ENCODE results near the gene CYFIP1.

Gene CYFIP1

GRCh38 chr15:22913646-22914380 is 66.4 kb downstream of the CYFIP1 start:
- in situ Hi-C loops (cut with HindIII; ENCODE audit: low sequenced_read_pairs) = no loop called here
- no peak overlapping the region for H3K4me3 ChIP-seq (ENCODE audit: low read depth, low read length)
- TF ChIP-seq CTCF (IDR thresholded peaks at IDR 0.05; ENCODE audit: low read depth, low read length) = no peak
- no peak for DNase-seq (ENCODE audit: low read depth, low spot score)

GRCh38 chr15:22912256-22912655 is 67.9 kb downstream of the CYFIP1 start:
- in situ Hi-C loops (cut with HindIII; ENCODE audit: low sequenced_read_pairs) = no loop called here
- TF ChIP-seq CTCF (IDR thresholded peaks at IDR 0.05; ENCODE audit: low read depth, low read length) = no peak
- H3K4me3 ChIP-seq (ENCODE audit: low read depth, low read length) = no peak overlapping the region
- no peak for DNase-seq (ENCODE audit: low read depth, low spot score)

GRCh38 chr15:22911306-22911705 is 68.9 kb downstream of the CYFIP1 start:
- no peak for DNase-seq (ENCODE audit: low read depth, low spot score)
- TF ChIP-seq CTCF (IDR thresholded peaks at IDR 0.05; ENCODE audit: low read depth, low read length) = no peak
- no peak overlapping the region for H3K4me3 ChIP-seq (ENCODE audit: low read depth, low read length)
- in situ Hi-C loops (cut with HindIII; ENCODE audit: low sequenced_read_pairs) = no loop called here

- DNase-seq (ENCODE audit: low read depth, low spot score) = no peak
- in situ Hi-C loops (cut with HindIII; ENCODE audit: low sequenced_read_pairs) = no loop called here
- no peak overlapping the region for H3K4me3 ChIP-seq (ENCODE audit: low read depth, low read length)
- no peak for TF ChIP-seq CTCF (IDR thresholded peaks at IDR 0.05; ENCODE audit: low read depth, low read length)
Observed at GRCh38 chr15:22908830-22909229, 71.3 kb downstream of the CYFIP1 start.

GRCh38 chr15:22907161-22907950 is 72.8 kb downstream of the CYFIP1 start:
- no peak for TF ChIP-seq CTCF (IDR thresholded peaks at IDR 0.05; ENCODE audit: low read depth, low read length)

GRCh38 chr15:22904736-22905135 is 75.4 kb downstream of the CYFIP1 start:
- DNase-seq (ENCODE audit: low read depth, low spot score) = peak; percentile 31
- no peak overlapping the region for H3K4me3 ChIP-seq (ENCODE audit: low read depth, low read length)
- no peak for TF ChIP-seq CTCF (IDR thresholded peaks at IDR 0.05; ENCODE audit: low read depth, low read length)
- in situ Hi-C loops (cut with HindIII; ENCODE audit: low sequenced_read_pairs) = no loop called here

More at GRCh38 chr15:22907161-22907950, 72.8 kb downstream of the CYFIP1 start:
- H3K4me3 ChIP-seq (ENCODE audit: low read depth, low read length) = no peak overlapping the region
- no peak for DNase-seq (ENCODE audit: low read depth, low spot score)
- in situ Hi-C loops (cut with HindIII; ENCODE audit: low sequenced_read_pairs) = no loop called here
